ENCODE data around the gene THAP4.

DNA sequence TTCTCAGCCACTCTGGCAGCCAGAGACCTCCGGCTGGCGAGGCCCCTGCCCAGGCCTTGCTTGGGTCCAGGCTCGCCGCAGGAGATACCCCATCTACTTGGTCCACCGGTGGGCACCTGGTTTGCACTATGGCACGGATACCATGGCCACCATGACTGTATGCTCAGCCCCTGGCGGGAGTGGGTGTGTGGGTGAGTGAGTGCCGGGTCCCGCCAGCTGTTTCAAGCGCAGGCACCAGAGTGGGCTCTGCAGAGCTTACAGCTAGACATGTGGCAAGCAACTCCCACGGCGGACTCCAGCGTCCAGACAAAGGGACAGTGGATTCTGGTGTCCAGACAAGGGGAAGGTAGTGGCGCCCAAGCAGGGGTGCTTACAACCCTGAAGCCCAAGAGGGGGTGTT, 2.0 kb upstream of the THAP4 start:
- TF ChIP-seq POLR2AphosphoS5 (IDR thresholded peaks at IDR 0.05), result no peak
- TF ChIP-seq, protein P1, sequence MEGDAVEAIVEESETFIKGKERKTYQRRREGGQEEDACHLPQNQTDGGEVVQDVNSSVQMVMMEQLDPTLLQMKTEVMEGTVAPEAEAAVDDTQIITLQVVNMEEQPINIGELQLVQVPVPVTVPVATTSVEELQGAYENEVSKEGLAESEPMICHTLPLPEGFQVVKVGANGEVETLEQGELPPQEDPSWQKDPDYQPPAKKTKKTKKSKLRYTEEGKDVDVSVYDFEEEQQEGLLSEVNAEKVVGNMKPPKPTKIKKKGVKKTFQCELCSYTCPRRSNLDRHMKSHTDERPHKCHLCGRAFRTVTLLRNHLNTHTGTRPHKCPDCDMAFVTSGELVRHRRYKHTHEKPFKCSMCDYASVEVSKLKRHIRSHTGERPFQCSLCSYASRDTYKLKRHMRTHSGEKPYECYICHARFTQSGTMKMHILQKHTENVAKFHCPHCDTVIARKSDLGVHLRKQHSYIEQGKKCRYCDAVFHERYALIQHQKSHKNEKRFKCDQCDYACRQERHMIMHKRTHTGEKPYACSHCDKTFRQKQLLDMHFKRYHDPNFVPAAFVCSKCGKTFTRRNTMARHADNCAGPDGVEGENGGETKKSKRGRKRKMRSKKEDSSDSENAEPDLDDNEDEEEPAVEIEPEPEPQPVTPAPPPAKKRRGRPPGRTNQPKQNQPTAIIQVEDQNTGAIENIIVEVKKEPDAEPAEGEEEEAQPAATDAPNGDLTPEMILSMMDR (IDR thresholded peaks at IDR 0.05), result no peak
- TF ChIP-seq POLR2A (IDR thresholded peaks at IDR 0.05), result no peak
- no peak for TF ChIP-seq EP300 (IDR thresholded peaks at IDR 0.05)

All from stomach (tissue), 4 donors.